ENCODE data around the gene NT5M.

GRCh38 chr17:17364338-17364667 is 61.1 kb downstream of the NT5M start:
- TF ChIP-seq, protein P1, sequence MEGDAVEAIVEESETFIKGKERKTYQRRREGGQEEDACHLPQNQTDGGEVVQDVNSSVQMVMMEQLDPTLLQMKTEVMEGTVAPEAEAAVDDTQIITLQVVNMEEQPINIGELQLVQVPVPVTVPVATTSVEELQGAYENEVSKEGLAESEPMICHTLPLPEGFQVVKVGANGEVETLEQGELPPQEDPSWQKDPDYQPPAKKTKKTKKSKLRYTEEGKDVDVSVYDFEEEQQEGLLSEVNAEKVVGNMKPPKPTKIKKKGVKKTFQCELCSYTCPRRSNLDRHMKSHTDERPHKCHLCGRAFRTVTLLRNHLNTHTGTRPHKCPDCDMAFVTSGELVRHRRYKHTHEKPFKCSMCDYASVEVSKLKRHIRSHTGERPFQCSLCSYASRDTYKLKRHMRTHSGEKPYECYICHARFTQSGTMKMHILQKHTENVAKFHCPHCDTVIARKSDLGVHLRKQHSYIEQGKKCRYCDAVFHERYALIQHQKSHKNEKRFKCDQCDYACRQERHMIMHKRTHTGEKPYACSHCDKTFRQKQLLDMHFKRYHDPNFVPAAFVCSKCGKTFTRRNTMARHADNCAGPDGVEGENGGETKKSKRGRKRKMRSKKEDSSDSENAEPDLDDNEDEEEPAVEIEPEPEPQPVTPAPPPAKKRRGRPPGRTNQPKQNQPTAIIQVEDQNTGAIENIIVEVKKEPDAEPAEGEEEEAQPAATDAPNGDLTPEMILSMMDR (IDR thresholded peaks at IDR 0.05; ENCODE audit: insufficient read depth, low read length): no peak
- no peak for TF ChIP-seq POLR2AphosphoS5 (IDR thresholded peaks at IDR 0.05; ENCODE audit: low read depth)

Measured in HL-60 (cell line).